Activated T-helper 1 cell treated with anti-CD3 and anti-CD28 coated beads, Interleukin-2, amount 50 U/mL, for 16 hours (primary cell): ENCODE results near the gene CUL5.
"Not testable (repeated sequence)": the region's sequence is repeated elsewhere in the genome, so short reads cannot be mapped to it uniquely, and the experiment has no call there.

Experiments used
- DNase-seq, 2 donors: peaks; one replicate each; pipeline ENCODE4 v3.0.0-alpha.2; 2020; ENCODE audit warnings: low read depth in 1 of 2, low spot score in 1 of 2

CUL5 gene

GRCh38 chr11:108111126-108111525 lies 102.4 kb downstream of the CUL5 start:
- DNase-seq: no peak

DNA sequence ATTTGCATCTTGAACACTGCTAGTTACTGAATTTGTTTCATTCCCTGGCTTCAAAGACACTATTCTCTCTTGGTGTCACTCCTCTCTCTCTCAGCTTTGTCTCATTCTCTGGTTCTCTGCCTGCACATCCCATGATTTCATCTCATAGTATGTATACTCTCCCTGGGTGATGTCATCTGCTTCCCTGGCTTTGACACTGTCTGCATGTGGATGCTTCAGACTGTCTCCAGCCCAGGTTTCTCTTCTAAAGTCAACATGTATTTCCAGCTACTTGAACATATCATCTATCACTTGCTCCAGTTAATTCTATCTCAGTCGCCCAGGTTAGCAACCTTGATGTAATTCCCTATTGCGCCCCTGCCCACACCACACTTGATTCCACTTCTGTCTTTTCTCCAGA lies 103.4 kb downstream of the CUL5 start:
- no peak for DNase-seq

DNA sequence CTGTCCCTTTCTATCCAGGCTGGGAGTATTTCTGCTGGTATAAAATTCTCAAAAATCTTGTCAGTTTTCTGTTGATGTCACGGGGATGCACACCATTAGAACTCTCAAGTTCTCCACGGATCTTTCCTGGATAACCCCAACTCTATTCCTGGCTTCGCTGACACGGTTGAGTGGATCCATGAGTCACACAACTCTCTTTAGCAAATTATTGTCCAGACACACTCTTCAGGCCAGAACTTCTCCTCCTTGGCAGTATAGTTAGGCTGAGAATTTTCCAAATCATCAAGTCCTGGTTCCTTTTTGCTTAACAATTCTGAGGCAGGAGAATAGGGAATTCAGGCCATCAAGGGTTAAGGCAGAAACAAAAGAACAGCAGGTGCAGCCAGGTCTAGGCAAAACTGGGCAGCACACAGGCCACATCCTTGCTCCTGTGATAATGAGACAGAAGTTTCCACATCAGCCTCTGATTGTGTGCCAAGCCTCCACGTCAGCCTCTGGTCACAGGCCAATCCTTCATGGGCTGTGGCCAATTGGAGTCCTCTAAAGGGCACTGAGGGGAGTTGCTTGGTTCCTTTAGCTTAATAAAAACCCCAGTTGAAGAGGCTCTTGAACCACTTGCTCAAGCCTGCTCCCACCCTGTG lies 106.9 kb downstream of the CUL5 start:
- DNase-seq: no peak

DNA sequence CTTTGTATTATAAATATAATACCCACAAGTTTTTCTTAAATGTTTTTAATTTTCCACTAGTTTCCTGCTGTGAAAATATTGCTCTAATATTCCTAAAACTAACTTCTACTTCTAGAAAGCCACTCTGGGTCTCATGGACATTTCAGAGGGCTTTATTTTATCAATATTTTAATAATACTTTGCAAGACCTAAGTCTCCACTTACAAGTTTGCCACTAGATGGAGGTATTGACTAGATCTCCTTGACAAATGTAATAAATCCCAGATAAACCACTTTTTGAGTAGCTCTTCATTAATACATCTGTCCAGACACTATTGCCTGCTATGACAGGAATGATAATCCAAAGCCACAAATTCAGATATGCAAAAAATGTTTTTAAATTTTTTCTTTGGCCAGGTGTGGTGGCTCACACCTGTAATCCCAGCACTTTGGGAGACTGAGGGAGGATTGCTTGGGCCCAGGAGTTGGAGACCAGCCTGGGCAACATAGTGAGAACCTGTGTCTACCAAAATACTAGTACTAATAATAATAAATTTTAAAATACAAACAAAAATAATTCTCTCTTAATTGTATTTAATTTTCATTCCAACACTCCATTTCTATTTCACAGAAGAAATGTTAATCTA lies 109.2 kb downstream of the CUL5 start:
- DNase-seq: no peak

DNA sequence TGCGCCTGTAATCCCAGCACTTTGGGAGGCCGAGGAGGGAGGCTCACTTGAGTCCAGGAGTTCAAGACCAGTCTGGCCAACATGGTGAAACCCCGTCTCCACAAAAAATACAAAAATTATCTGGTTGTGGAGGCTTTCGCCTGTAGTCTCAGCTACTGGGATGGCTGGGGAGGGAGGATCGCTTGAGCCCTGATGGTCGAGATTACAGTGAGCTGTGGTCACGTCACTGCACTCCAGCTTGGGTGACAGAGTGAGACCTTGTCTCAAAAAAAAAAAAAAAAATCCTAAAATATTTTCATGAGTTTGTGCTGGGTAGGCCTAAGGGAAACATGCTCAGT lies 112.2 kb downstream of the CUL5 start:
- not testable (repeated sequence) for DNase-seq

DNA sequence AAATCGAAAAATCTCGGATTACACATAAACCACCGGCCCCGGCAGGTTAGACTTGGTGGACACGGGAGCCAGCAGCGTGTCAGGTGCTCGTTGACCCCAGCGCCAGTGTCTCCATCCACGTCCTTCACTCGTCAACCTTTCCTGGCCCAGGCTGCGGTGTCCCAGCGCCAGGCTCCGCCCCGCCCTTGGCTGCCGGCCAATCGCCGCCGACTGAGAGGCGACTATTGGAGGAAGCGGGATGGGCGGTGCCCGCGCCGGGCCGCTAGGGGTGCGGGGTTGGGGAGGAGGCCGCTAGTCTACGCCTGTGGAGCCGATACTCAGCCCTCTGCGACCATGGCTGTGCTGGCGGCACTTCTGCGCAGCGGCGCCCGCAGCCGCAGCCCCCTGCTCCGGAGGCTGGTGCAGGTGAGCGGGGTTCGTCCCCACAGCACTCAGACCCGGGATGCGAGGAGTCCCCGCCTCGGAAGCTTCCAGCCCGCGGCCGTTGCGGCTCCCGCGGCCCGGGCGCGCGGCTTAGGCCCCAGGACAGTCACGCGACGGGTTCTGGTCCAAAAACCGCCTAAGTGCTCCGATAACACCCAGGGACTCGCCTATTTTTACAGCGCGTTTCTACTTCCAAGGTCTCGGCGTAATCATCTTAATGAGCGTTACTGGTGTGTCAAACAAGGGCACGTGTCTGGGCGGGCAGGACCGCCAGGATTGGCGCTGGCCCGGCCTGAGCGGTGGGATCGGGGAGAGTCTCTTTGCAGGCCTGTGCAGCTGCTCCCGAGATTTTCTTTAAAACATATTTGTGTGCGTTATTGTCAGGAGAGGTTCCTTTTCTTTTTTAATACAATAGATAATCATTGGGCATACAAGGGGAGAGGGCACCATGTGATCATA lies 112.8 kb downstream of the CUL5 start, which contains the start of gene ACAT1:
Gene ACAT1 (plus strand): TSS at position 294 of the 882 bp plus-strand sequence. CDS start 40 bp downstream, at position 334.
- DNase-seq: peak; percentile 94 to 97

- no peak for DNase-seq
These were observed 113.5 kb downstream of the CUL5 start for GRCh38 chr11:108122166-108122628.

DNA sequence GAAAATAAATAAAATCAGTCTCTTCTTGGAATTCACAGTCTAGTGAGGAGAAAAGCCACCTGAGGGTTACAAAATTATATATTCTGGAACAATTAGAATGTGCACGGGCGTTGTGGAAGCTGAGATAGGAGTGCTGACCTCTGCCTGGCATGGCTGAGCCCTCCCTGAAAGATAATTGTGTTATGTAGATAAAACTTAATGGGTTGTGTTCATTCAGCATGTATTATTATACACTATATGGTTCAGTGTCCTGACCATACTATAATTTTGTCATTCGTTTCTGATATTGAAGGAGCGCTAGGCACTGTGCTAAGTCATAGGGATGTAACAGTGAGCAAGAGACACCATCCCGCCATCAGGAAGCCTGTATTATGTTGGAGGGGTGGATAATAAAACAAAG lies 116.4 kb downstream of the CUL5 start:
- DNase-seq: no peak

GRCh38 chr11:108128772-108129171 lies 120.1 kb downstream of the CUL5 start:
- DNase-seq: no peak

- no peak for DNase-seq
These were observed 123.3 kb downstream of the CUL5 start for GRCh38 chr11:108131993-108132392.

DNA sequence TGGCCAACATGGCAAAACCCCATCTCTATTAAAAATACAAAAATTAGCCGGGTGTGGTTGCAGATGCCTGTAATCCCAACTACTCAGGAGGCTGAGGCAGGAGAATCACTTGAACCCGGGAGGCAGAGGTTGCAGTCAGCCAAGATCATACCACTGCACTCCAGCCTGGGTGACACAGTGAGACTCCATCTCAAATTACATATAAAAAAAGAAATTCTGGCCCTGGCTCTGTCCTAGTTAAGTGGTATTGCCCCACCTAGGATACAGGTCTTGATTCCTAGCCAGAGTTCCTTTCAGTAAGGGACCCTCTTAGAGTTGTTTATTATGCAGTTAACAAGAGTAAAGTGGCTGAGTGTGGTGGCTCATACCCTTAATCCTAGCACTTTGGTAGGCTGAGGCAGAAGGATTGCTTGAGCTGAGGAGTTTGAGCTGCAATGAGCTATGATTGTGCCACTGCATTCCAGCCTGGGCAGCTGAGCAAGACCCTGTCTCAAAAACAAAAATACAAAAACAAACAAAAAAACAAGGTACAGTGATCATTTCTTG lies 124.4 kb downstream of the CUL5 start:
- not testable (repeated sequence) for DNase-seq

GRCh38 chr11:108135845-108136544 lies 127.3 kb downstream of the CUL5 start:
- DNase-seq: no peak

DNA sequence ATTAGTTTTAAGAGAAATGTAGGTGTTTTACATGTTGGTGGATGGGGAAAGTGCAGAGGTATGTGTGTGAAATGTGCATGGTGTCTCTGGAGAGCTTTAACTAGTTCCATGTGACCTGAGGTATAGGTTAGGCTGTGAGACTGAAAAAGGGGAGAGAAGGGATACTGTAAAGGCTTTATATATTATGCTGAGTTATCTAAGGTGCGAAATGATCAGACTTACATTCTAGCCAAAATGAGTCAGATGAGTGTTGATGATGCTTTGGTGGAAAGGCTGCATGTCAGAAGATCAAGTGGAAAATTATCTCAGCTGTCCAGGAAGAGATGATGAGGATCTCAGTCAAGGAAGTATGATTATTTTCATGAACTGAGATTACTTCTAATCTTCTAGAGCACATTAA lies 128.5 kb downstream of the CUL5 start:
- no peak for DNase-seq

- DNase-seq: no peak
These were observed 133.6 kb downstream of the CUL5 start for GRCh38 chr11:108142304-108142703.

GRCh38 chr11:108144615-108145014 lies 135.9 kb downstream of the CUL5 start:
- no peak for DNase-seq

DNA sequence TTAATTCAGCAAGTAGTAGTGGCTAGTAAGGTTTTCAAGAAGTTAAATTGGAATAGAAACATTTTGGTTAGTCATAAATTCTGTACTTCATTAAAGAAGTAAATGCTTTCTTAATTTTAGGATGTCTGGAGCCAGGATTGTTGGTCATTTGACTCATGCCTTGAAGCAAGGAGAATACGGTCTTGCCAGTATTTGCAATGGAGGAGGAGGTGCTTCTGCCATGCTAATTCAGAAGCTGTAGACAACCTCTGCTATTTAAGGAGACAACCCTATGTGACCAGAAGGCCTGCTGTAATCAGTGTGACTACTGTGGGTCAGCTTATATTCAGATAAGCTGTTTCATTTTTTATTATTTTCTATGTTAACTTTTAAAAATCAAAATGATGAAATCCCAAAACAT lies 138.5 kb downstream of the CUL5 start:
- DNase-seq: no peak

DNA sequence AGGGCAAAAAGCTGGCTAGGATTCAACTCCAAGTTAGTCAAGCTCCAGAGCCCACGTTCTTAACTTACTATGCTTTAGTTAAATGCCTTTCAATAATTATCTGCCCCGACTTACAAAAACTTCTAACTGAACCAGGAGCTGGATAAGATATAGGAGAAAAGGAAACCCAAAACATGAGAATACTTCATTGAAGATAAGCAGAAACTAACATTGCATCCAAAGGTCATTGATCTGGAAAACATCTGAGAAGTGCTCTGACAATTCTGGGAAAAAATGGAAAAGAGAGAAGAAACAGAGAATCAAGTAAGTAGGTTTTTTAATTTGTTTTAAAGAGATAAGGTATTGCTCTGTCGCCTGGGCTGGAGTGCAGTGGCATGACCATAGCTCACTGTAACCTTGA lies 139.9 kb downstream of the CUL5 start:
- DNase-seq: no peak

- no peak for DNase-seq
These were observed 145.9 kb downstream of the CUL5 start for GRCh38 chr11:108154591-108154990.
